HEK293 (cell line): ENCODE results near the gene PDE3B.

Experiments used
- CTCF ChIA-PET: fragments of 350-600 bp; formaldehyde crosslinking; extraction: SDS; loops from one replicate; lab custom pipeline; 2021; ENCODE audit warnings: antibody characterized with exemption; lab: Yijun Ruan, JAX
- POLR2A ChIA-PET: fragments of 300-600 bp; formaldehyde crosslinking; extraction: SDS; loops from one replicate; lab custom pipeline; 2020; ENCODE audit warnings: antibody characterized with exemption, inconsistent platforms; lab: Yijun Ruan, JAX
- H3K27ac ChIP-seq: fragments of 200-500 bp; sonication (Bioruptor generic); 2 replicates; pipeline ENCODE4 v1.5.1; 2014; ENCODE audit warnings: low read depth, low read length, control low read depth, inconsistent platforms; ENCODE audit errors: extremely low read depth
- H3K36me3 ChIP-seq, 2 experiments: fragments of 200-500 bp in 1 of 2; sonication (Bioruptor generic) in 1 of 2; 1 replicate in 1 of 2; 2 replicates in 1 of 2; pipeline ENCODE4 v1.5.1; 2014 to 2017; ENCODE audit warnings: inconsistent platforms in 2 of 2, low read length in 2 of 2; ENCODE audit not compliant: control insufficient read depth in 2 of 2, insufficient read depth in 1 of 2
- H3K4me1 ChIP-seq: fragments of 200-500 bp; sonication (Bioruptor generic); 2 replicates; pipeline ENCODE4 v1.5.1; 2014; ENCODE audit warnings: mild to moderate bottlenecking, low read length, inconsistent platforms; ENCODE audit not compliant: control insufficient read depth, insufficient read depth
- H3K4me3 ChIP-seq: 2 replicates; pipeline ENCODE4 v1.5.1; 2011; ENCODE audit warnings: low read depth, mild to moderate bottlenecking, control low read depth, low read length, moderate library complexity
- H3K9me3 ChIP-seq: fragments of 200-500 bp; sonication (Bioruptor generic); 2 replicates; pipeline ENCODE4 v1.5.1; 2014; ENCODE audit warnings: low read depth, low read length, inconsistent platforms; ENCODE audit not compliant: control insufficient read depth, insufficient read depth
- GLI2 ChIP-seq: fragments of 450-650 bp; formaldehyde crosslinking; IDR thresholded peaks from 2 replicates; pipeline ENCODE4; 2017; ENCODE audit warnings: missing biosample characterization, missing genetic modification characterization, low read depth, borderline replicate concordance
- REST ChIP-seq: fragments of 450-650 bp; formaldehyde crosslinking; IDR thresholded peaks from 2 replicates; pipeline ENCODE4 v1.5.1; 2016; ENCODE audit warnings: missing biosample characterization, missing genetic modification characterization
- ZBTB26 ChIP-seq: fragments of 450-650 bp; formaldehyde crosslinking; optimal IDR thresholded peaks from 2 replicates; pipeline ENCODE3; 2016; ENCODE audit warnings: missing biosample characterization, mild to moderate bottlenecking, missing genetic modification characterization
- ZNF132 ChIP-seq: fragments of 450-650 bp; formaldehyde crosslinking; IDR thresholded peaks from 2 replicates; pipeline ENCODE4 v1.5.1; 2017; ENCODE audit warnings: missing biosample characterization, missing genetic modification characterization, borderline replicate concordance
- ZNF148 ChIP-seq: fragments of 450-650 bp; formaldehyde crosslinking; IDR thresholded peaks from 2 replicates; pipeline ENCODE4 v1.5.0; 2017; ENCODE audit warnings: missing biosample characterization, missing genetic modification characterization, borderline replicate concordance
- ZNF175 ChIP-seq: fragments of 450-650 bp; formaldehyde crosslinking; IDR thresholded peaks from 2 replicates; pipeline ENCODE4 v1.5.1; 2016; ENCODE audit warnings: missing biosample characterization, missing genetic modification characterization
- ZNF280C ChIP-seq: fragments of 450-650 bp; formaldehyde crosslinking; IDR thresholded peaks from 2 replicates; pipeline ENCODE4 v1.5.1; 2016; ENCODE audit warnings: missing biosample characterization, missing genetic modification characterization
- ZNF292 ChIP-seq: fragments of 450-650 bp; formaldehyde crosslinking; IDR thresholded peaks from 2 replicates; pipeline ENCODE4 v1.5.1; 2016; ENCODE audit warnings: low read depth, missing biosample characterization, missing genetic modification characterization, borderline replicate concordance
- ZNF335 ChIP-seq: fragments of 450-650 bp; formaldehyde crosslinking; conservative IDR thresholded peaks from 2 replicates; pipeline ENCODE4 v1.5.1; 2016; ENCODE audit warnings: missing biosample characterization, missing genetic modification characterization
- ZNF449 ChIP-seq: fragments of 450-650 bp; formaldehyde crosslinking; IDR thresholded peaks from 2 replicates; pipeline ENCODE4 v1.5.1; 2017; ENCODE audit warnings: missing biosample characterization, mild to moderate bottlenecking, missing genetic modification characterization, moderate library complexity
- ZNF501 ChIP-seq: fragments of 450-650 bp; formaldehyde crosslinking; IDR thresholded peaks from 2 replicates; pipeline ENCODE4 v1.5.1; 2016; ENCODE audit warnings: missing biosample characterization, missing genetic modification characterization
- ZNF529 ChIP-seq: fragments of 450-650 bp; formaldehyde crosslinking; IDR thresholded peaks from 2 replicates; pipeline ENCODE4 v1.5.1; 2017; ENCODE audit warnings: missing genetic modification characterization, missing biosample characterization; ENCODE audit not compliant: insufficient replicate concordance
- ZNF621 ChIP-seq: fragments of 450-650 bp; formaldehyde crosslinking; IDR thresholded peaks from 2 replicates; pipeline ENCODE4 v1.5.1; 2017; ENCODE audit warnings: missing biosample characterization, missing genetic modification characterization
- ZNF626 ChIP-seq: fragments of 450-650 bp; sonication (Bioruptor Pico); formaldehyde crosslinking; IDR thresholded peaks from 2 replicates; pipeline ENCODE4 v1.5.1; 2018; ENCODE audit warnings: missing biosample characterization, missing genetic modification characterization, inconsistent platforms
- ZNF777 ChIP-seq: fragments of 450-650 bp; formaldehyde crosslinking; IDR thresholded peaks from 2 replicates; pipeline ENCODE4 v1.5.1; 2017; ENCODE audit warnings: missing biosample characterization, missing genetic modification characterization, borderline replicate concordance
- ZSCAN5A ChIP-seq: fragments of 450-650 bp; formaldehyde crosslinking; IDR thresholded peaks from 2 replicates; pipeline ENCODE4 v1.5.1; 2016; ENCODE audit warnings: missing biosample characterization, missing genetic modification characterization

PDE3B gene

GRCh38 chr11:14673824-14674405, 30.3 kb downstream of the PDE3B start:
- H3K27ac ChIP-seq, result no peak overlapping the region
- CTCF ChIA-PET, result no interaction called here
- POLR2A ChIA-PET, result no interaction called here
- no peaks in the 10 kb centered on the region for H3K4me1 ChIP-seq
- no peaks in the 10 kb centered on the region for H3K36me3 ChIP-seq
- H3K4me3 ChIP-seq, result no peak overlapping the region
- no peaks in the 10 kb centered on the region for H3K9me3 ChIP-seq
- TF ChIP-seq ZNF626 (no peak), ZNF148 (no peak), ZNF132 (no peak), GLI2 (tag by site-specific recombination) (no peak), ZNF529 (tag by site-specific recombination) (no peak), ZNF292 (no peak), ZNF449 (tag by site-specific recombination) (no peak), ZNF335 (tag by site-specific recombination) (no peak), ZNF175 (tag by site-specific recombination) (no peak), ZBTB26 (no peak)

- Histone ChIP-seq H3K36me3 (no peaks in the 10 kb centered on the region), H3K4me3 (no peak overlapping the region), H3K27ac (no peak overlapping the region), H3K9me3 (no peaks in the 10 kb centered on the region), H3K4me1 (no peaks in the 10 kb centered on the region)
- POLR2A ChIA-PET, result no interaction called here
- CTCF ChIA-PET, result no interaction called here
- no peak for TF ChIP-seq REST
- TF ChIP-seq ZNF621 (tag by site-specific recombination), result no peak
- no peak for TF ChIP-seq ZSCAN5A
- TF ChIP-seq ZNF501 (tag by site-specific recombination), result no peak
- TF ChIP-seq ZNF777 (tag by site-specific recombination), result no peak
- TF ChIP-seq ZNF280C (tag by site-specific recombination), result no peak
Measured at GRCh38 chr11:14676068-14676467, 32.5 kb downstream of the PDE3B start.
